CD4-positive, alpha-beta T cell (primary cell): ENCODE results near the gene TRAPPC2B. TPM values are rescaled to one million over a fixed set of nuclear protein-coding genes. Genes with fewer than 3 reads are reported as not detected.

Source experiments
- ATAC-seq: fragments of 200-7000 bp; cut with Tn5 transposase; one replicate; pipeline ENCODE4 v1.10.0; 2022; ENCODE audit warnings: mild to moderate bottlenecking; ENCODE audit not compliant: poor library complexity
- CTCF ChIA-PET: fragments of 350-600 bp; sonication (Branson Sonifier 250); formaldehyde crosslinking; loops from one replicate; lab custom pipeline; 2021; ENCODE audit warnings: antibody characterized with exemption, inconsistent platforms; lab: Charles Lee
- POLR2A ChIA-PET: fragments of 350-600 bp; sonication (Branson Sonifier 250); formaldehyde crosslinking; loops from one replicate; lab custom pipeline; 2021; ENCODE audit warnings: antibody characterized with exemption, inconsistent platforms; lab: Charles Lee
- DNase-seq, 14 experiments: peaks; one replicate each; pipeline ENCODE4 v3.0.0-alpha.2; 2013 to 2020; ENCODE audit warnings: mixed read lengths in 2 of 14
- H3K27ac ChIP-seq, 2 donors: one replicate each; pipeline versions ENCODE4 v1.5.1 to v1.7.0; 2013; ENCODE audit warnings: low read length in 2 of 2, low read depth in 1 of 2, mild to moderate bottlenecking in 1 of 2
- H3K27me3 ChIP-seq, 2 experiments: 1 replicate in 1 of 2; 2 replicates in 1 of 2; pipeline versions ENCODE4 v1.6.1 to v1.7.0; 2013; ENCODE audit warnings: low read length in 2 of 2, control low read depth in 1 of 2, mild to moderate bottlenecking in 1 of 2, moderate library complexity in 1 of 2; ENCODE audit not compliant: insufficient read depth in 2 of 2, control insufficient read depth in 1 of 2
- H3K36me3 ChIP-seq: one replicate; pipeline ENCODE4 v1.6.1; 2013; ENCODE audit warnings: low read length, control low read depth; ENCODE audit not compliant: insufficient read depth
- H3K4me1 ChIP-seq: one replicate; pipeline ENCODE4 v1.6.1; 2013; ENCODE audit warnings: low read length, control low read depth; ENCODE audit not compliant: insufficient read depth
- H3K4me3 ChIP-seq: one replicate; pipeline ENCODE4 v1.5.1; 2013; ENCODE audit warnings: mild to moderate bottlenecking, low read length, moderate library complexity
- H3K9me3 ChIP-seq, 2 experiments: 1 replicate in 1 of 2; 2 replicates in 1 of 2; pipeline versions ENCODE4 v1.6.1 to v1.7.0; 2013; ENCODE audit warnings: low read length in 2 of 2, mild to moderate bottlenecking in 2 of 2, control low read depth in 1 of 2, moderate library complexity in 1 of 2; ENCODE audit not compliant: control insufficient read depth in 1 of 2, insufficient read depth in 1 of 2
- H3K27ac Mint-ChIP-seq: one replicate; pipeline ENCODE4 v1.8.0; 2020; ENCODE audit warnings: mixed read lengths
- H3K27me3 Mint-ChIP-seq: one replicate; pipeline ENCODE4 v1.8.0; 2021; ENCODE audit warnings: mixed read lengths
- H3K36me3 Mint-ChIP-seq: one replicate; pipeline ENCODE4 v1.8.0; 2021; ENCODE audit warnings: low read depth, mixed read lengths
- H3K4me1 Mint-ChIP-seq: one replicate; pipeline ENCODE4 v1.8.0; 2021; ENCODE audit warnings: low read depth, mixed read lengths
- H3K4me3 Mint-ChIP-seq: one replicate; pipeline ENCODE4 v1.8.0; 2020; ENCODE audit warnings: mild to moderate bottlenecking, mixed read lengths
- H3K9me3 Mint-ChIP-seq: one replicate; pipeline ENCODE4 v1.8.0; 2020; ENCODE audit warnings: mixed read lengths
- CTCF ChIP-seq: fragments of 200-600 bp; IDR thresholded peaks from one replicate; pipeline ENCODE4 v1.8.0; 2022; ENCODE audit warnings: antibody characterized with exemption, mild to moderate bottlenecking
- intact Hi-C, 2 experiments: fragments of 100-400 bp; cut with DNase I in 1 of 2; cut with micrococcal nuclease in 1 of 2; formaldehyde crosslinking; loops; one replicate each; pipeline versions ENCODE4 v1.15.1 to v1.9.0; 2023 to 2025; cut with DNase I, micrococcal nuclease
- total RNA-seq, 174 experiments: library from RNA in 2 of 174; stranded (reverse) in 2 of 174; gene quantifications; one replicate each; pipeline ENCODE4 v1.2.3 and lab custom pipeline; 2021 to 2026

The TRAPPC2B gene
- total RNA-seq, 2 experiments from 2014 or later: 11.5 to 12.7 TPM

- DNase-seq: no peak
- Mint-ChIP-seq H3K4me3 (no peak overlapping the region), H3K27me3 (peaks cover 3% of the 10 kb centered on the region), H3K27ac (peak overlapping the region; percentile 94), H3K9me3 (peaks cover 13% of the 10 kb centered on the region), H3K36me3 (peaks cover 64% of the 10 kb centered on the region), H3K4me1 (peaks cover 19% of the 10 kb centered on the region)
- peak overlapping the region; percentile 69 for H3K4me3 ChIP-seq
- H3K27ac ChIP-seq: peak overlapping the region in 1 of 2 donors; percentile 89
- no peaks in the 10 kb centered on the region for H3K27me3 ChIP-seq
- no peak for ATAC-seq
- H3K4me1 ChIP-seq: peaks cover 15% of the 10 kb centered on the region
- intact Hi-C loops: loop anchor here in 1 of 2 experiments (2.0 to 5.0 kb wide), 3 partner anchors 40 to 82 kb away; partner anchors contain the start of genes ZNF460, ZNF543 and ZNF749
- H3K36me3 ChIP-seq: peaks cover 4% of the 10 kb centered on the region
- ChIA-PET CTCF (no interaction called here), POLR2A (interaction anchor here (1.0 to 2.2 kb wide), 3 partner anchors 12 to 1000 kb away, joined by 3 to 20 read pairs (median 12); partner anchors contain the start of genes ZNF304, ZNF497 and ZNF548)
- no peak for TF ChIP-seq CTCF
- H3K9me3 ChIP-seq: peaks cover 28 to 48% of the 10 kb centered on the region in 2 experiments
These were observed 932 bp upstream of the TRAPPC2B start for GRCh38 chr19:57362419-57362818.

GRCh38 chr19:57363688-57364181, 384 bp downstream of the TRAPPC2B start:
- Mint-ChIP-seq H3K4me1 (peaks cover 19% of the 10 kb centered on the region), H3K27ac (peak overlapping the region; percentile 94), H3K27me3 (peaks cover 3% of the 10 kb centered on the region), H3K9me3 (peaks cover 13% of the 10 kb centered on the region), H3K4me3 (peak overlapping the region; percentile 94), H3K36me3 (peaks cover 64% of the 10 kb centered on the region)
- TF ChIP-seq CTCF: no peak
- ChIA-PET CTCF (no interaction called here), POLR2A (interaction anchor here (0.5 to 2.2 kb wide), 5 partner anchors 13 to 960 kb away, joined by 3 to 20 read pairs (median 3); partner anchors contain the start of genes ZNF304, ZNF548 and ZNF805)
- H3K27me3 ChIP-seq: no peaks in the 10 kb centered on the region
- DNase-seq (no peak), ATAC-seq (no peak)
- H3K36me3 ChIP-seq: no peaks in the 10 kb centered on the region
- peak overlapping the region; percentile 86 to 89 for H3K27ac ChIP-seq
- peak overlapping the region; percentile 69 for H3K4me3 ChIP-seq
- intact Hi-C loops: loop anchor here (1.0 to 5.0 kb wide), 8 partner anchors 25 to 123 kb away; partner anchors contain the start of genes ZNF460 (in 2 of the 2), ZNF543 (in 2 of the 2), ZNF548 (in 2 of the 2) and ZNF805 (in 2 of the 2)
- H3K4me1 ChIP-seq: peaks cover 15% of the 10 kb centered on the region
- H3K9me3 ChIP-seq: peaks cover 15 to 48% of the 10 kb centered on the region in 2 experiments

GRCh38 chr19:57366776-57367175, 3.4 kb downstream of the TRAPPC2B start:
- ChIA-PET POLR2A (interaction anchor here (1.5 kb wide), 1 partner anchor 16 kb away, joined by 5 read pairs; the partner anchor contains the start of gene ZNF304), CTCF (no interaction called here)
- no peak overlapping the region for H3K27ac Mint-ChIP-seq
- peaks cover 3% of the 10 kb centered on the region for H3K27me3 Mint-ChIP-seq
- Histone ChIP-seq H3K27me3 (no peaks in the 10 kb centered on the region), H3K27ac (no peak overlapping the region), H3K9me3 (peaks cover 9 to 33% of the 10 kb centered on the region in 2 experiments), H3K4me3 (no peak overlapping the region), H3K36me3 (peaks cover 4% of the 10 kb centered on the region), H3K4me1 (peaks cover 15% of the 10 kb centered on the region)
- peaks cover 83% of the 10 kb centered on the region for H3K36me3 Mint-ChIP-seq
- H3K4me1 Mint-ChIP-seq: peaks cover 23% of the 10 kb centered on the region
- no peak for TF ChIP-seq CTCF
- peak overlapping the region; percentile 38 for H3K4me3 Mint-ChIP-seq
- intact Hi-C loops: no loop called here
- DNase-seq: no peak
- peaks cover 14% of the 10 kb centered on the region for H3K9me3 Mint-ChIP-seq
- ATAC-seq: no peak
